ENCODE measurements around the gene MCHR1. TPM values are rescaled to one million over a fixed set of nuclear protein-coding genes. Genes with fewer than 3 reads are reported as not detected.
"Not testable (repeated sequence)": the region's sequence is repeated elsewhere in the genome, so short reads cannot be mapped to it uniquely, and the experiment has no call there.

MCHR1 gene
- total RNA-seq, 1 donor from 2014 or later, result not detected

- peaks cover 5 to 26% of the 10 kb centered on the region in 2 donors for H3K4me1 ChIP-seq
- no peaks in the 10 kb centered on the region for H3K27me3 ChIP-seq
- peak overlapping the region; percentile 97 for H3K27ac ChIP-seq
- intact Hi-C loops (cut with DNase I), result loop anchor here (5.0 kb wide), 2 partner anchors 59 to 164 kb away; partner anchors contain the start of gene SLC25A17
- no peak overlapping the region for H3K4me3 ChIP-seq
- no peaks in the 10 kb centered on the region for H3K36me3 ChIP-seq
- no peak for DNase-seq (ENCODE audit: low spot score in 2 of 2)
- TF ChIP-seq, protein P1, sequence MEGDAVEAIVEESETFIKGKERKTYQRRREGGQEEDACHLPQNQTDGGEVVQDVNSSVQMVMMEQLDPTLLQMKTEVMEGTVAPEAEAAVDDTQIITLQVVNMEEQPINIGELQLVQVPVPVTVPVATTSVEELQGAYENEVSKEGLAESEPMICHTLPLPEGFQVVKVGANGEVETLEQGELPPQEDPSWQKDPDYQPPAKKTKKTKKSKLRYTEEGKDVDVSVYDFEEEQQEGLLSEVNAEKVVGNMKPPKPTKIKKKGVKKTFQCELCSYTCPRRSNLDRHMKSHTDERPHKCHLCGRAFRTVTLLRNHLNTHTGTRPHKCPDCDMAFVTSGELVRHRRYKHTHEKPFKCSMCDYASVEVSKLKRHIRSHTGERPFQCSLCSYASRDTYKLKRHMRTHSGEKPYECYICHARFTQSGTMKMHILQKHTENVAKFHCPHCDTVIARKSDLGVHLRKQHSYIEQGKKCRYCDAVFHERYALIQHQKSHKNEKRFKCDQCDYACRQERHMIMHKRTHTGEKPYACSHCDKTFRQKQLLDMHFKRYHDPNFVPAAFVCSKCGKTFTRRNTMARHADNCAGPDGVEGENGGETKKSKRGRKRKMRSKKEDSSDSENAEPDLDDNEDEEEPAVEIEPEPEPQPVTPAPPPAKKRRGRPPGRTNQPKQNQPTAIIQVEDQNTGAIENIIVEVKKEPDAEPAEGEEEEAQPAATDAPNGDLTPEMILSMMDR (IDR thresholded peaks at IDR 0.05), result no peak
- H3K9me3 ChIP-seq, result no peaks in the 10 kb centered on the region
Observed at GRCh38 chr22:40653361-40653760, 25.9 kb upstream of the MCHR1 start.

- no peak overlapping the region for H3K4me3 ChIP-seq
- intact Hi-C loops (cut with DNase I), result loop anchor here (5.0 kb wide), 2 partner anchors 58 to 163 kb away; partner anchors contain the start of gene SLC25A17
- no peaks in the 10 kb centered on the region for H3K27me3 ChIP-seq
- H3K36me3 ChIP-seq, result no peaks in the 10 kb centered on the region
- peaks cover 5 to 26% of the 10 kb centered on the region in 2 donors for H3K4me1 ChIP-seq
- TF ChIP-seq, protein P1 (IDR thresholded peaks at IDR 0.05), result peak in 2 of 3 experiments; percentile 25 to 44
- no peak for DNase-seq (ENCODE audit: low spot score in 2 of 2)
- no peaks in the 10 kb centered on the region for H3K9me3 ChIP-seq
- peak overlapping the region; percentile 71 to 97 for H3K27ac ChIP-seq
Observed at GRCh38 chr22:40654522-40655167, 24.6 kb upstream of the MCHR1 start.

GRCh38 chr22:40655941-40656340 lies 23.3 kb upstream of the MCHR1 start:
- H3K36me3 ChIP-seq; H3K27me3 ChIP-seq; DNase-seq (ENCODE audit: low spot score in 2 of 2); H3K4me3 ChIP-seq; H3K27ac ChIP-seq; H3K9me3 ChIP-seq; intact Hi-C loops (cut with DNase I): not testable (repeated sequence)
- H3K4me1 ChIP-seq, result peaks cover 5 to 25% of the 10 kb centered on the region in 2 donors

- H3K27ac ChIP-seq; H3K4me3 ChIP-seq; intact Hi-C loops (cut with DNase I); DNase-seq (ENCODE audit: low spot score in 2 of 2); H3K27me3 ChIP-seq; H3K9me3 ChIP-seq; H3K36me3 ChIP-seq: not testable (repeated sequence)
- peaks cover 5 to 20% of the 10 kb centered on the region in 2 donors for H3K4me1 ChIP-seq
Observed at GRCh38 chr22:40656651-40657050, 22.6 kb upstream of the MCHR1 start.

- Histone ChIP-seq H3K9me3 (no peaks in the 10 kb centered on the region), H3K4me3 (no peak overlapping the region), H3K27ac (no peak overlapping the region), H3K4me1 (peaks cover 0 to 7% of the 10 kb centered on the region in 2 donors), H3K27me3 (no peaks in the 10 kb centered on the region), H3K36me3 (no peaks in the 10 kb centered on the region)
- DNase-seq (ENCODE audit: low spot score in 2 of 2), result no peak
- intact Hi-C loops (cut with DNase I), result no loop called here
- TF ChIP-seq, protein P1 (IDR thresholded peaks at IDR 0.05), result no peak
Observed at GRCh38 chr22:40659166-40659565, 20.1 kb upstream of the MCHR1 start.

DNA sequence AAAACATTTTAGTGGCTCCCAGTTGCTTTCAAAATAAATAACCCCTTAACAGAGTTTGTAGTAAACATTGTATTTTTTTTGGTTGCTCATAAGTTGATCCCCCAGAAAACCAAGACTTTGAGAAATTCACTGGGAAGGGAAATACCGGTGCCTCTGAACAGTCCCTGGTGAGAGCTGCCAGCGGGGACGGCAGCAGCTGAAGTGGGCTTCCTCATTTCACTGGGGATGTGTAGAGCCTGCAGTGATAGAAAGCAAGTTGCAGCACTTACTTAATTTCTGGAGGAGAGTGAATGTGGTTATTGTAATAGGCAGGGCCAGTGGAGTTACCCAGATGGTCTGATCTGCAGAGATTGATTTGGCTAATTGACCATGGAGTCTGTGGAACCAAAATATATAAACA lies 18.6 kb upstream of the MCHR1 start:
- Histone ChIP-seq H3K4me3 (no peak overlapping the region), H3K4me1 (peaks cover 7 to 10% of the 10 kb centered on the region in 2 donors), H3K27me3 (no peaks in the 10 kb centered on the region), H3K36me3 (no peaks in the 10 kb centered on the region), H3K9me3 (no peaks in the 10 kb centered on the region), H3K27ac (no peak overlapping the region)
- intact Hi-C loops (cut with DNase I), result no loop called here
- no peak for DNase-seq (ENCODE audit: low spot score in 2 of 2)
- TF ChIP-seq, protein P1 (IDR thresholded peaks at IDR 0.05), result no peak

Data from ascending aorta (tissue), 2 donors.